ENCODE measurements around the gene RASA4. TPM values are rescaled to one million over a fixed set of nuclear protein-coding genes. Genes with fewer than 3 reads are reported as not detected.

RASA4 gene
- total RNA-seq (2022; extraction: Qiagen RNA extraction; ENCODE audit: low read depth): 2.2 to 2.9 TPM (median 2.6 TPM) in 5 replicates

DNA sequence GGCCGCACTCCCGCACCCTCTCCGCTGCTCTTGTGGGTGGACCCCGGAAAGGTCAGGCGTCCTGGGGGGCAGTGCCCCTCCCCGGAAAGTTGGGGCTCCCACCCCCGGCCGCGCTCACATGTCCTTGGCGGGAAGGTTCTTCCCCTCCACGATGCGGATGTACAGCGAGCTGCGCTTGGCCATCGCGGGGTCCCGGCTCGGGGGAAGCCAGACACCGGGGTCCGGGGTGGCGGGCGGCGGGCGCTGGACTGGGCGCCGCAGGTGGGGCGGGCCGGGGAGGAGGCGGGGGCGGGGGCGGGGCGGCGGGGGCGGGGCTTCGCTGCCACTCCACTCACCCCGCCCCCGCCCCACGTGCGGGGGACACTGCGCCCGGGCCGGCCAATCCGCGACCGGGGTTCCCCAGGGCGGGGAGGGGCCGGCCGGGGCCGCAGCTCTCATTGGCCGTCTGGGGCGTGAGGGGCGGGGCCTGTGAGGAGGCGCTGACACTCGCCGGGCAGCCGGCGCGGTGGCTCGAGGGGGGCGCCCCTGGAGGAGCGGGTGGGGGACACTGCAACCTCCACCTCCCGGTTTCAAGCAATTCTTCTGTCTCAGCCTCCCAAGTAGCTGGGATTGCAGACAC lies at the start of gene RASA4:
RASA4 (minus strand) TSS at position 250 of the 619 bp plus-strand sequence; CDS start at position 183, 67 bp downstream.

DNA sequence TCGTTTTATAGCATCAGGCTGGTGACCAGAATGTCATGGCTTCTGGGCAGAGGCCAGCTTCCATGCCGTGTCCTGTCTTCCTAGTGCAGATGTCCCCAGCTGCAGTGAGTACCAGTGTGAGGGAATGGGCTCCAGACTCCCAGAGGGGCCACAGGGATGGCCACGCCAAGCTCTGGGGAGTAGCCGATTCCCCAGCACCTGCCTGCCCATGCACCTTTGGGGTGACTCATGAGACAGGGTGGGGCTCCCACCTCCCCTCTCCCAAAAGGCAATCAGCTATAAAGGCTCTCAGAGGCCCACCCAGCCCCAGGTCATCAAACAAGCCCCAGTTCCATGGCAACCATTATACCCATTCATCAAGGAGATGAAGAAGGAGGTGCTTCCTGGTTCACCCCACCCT lies 33.4 kb upstream of the RASA4 start, which contains the start of gene SPDYE2B:
SPDYE2B (plus strand) TSS at position 396 of the 400 bp plus-strand sequence. CDS start 2,030 bp downstream, outside the sequence.

DNA sequence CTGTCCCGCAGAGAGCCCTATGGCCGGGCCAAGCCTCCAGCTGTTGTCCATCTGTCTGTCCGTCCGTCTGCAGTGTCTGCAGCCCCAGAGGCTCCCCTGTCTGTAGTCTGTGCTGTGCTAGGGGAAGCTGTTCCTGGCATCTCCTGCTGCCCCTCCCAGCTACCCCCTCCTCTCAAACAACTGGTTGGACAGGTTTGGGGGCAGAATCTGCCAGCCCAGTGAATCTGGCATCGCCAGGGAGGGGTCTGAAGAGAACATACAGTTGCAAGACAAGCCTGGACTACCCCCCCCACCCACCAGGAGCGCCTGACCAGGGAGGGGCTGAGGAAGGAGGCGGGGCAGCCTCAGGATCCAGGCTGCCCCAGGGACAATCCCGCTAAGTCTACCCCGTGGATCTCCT lies 26.1 kb upstream of the RASA4 start, which contains the start of gene UPK3BL1:
UPK3BL1 (minus strand) TSS at position 101 of the 400 bp plus-strand sequence; CDS start at position 51, 50 bp downstream.

DNA sequence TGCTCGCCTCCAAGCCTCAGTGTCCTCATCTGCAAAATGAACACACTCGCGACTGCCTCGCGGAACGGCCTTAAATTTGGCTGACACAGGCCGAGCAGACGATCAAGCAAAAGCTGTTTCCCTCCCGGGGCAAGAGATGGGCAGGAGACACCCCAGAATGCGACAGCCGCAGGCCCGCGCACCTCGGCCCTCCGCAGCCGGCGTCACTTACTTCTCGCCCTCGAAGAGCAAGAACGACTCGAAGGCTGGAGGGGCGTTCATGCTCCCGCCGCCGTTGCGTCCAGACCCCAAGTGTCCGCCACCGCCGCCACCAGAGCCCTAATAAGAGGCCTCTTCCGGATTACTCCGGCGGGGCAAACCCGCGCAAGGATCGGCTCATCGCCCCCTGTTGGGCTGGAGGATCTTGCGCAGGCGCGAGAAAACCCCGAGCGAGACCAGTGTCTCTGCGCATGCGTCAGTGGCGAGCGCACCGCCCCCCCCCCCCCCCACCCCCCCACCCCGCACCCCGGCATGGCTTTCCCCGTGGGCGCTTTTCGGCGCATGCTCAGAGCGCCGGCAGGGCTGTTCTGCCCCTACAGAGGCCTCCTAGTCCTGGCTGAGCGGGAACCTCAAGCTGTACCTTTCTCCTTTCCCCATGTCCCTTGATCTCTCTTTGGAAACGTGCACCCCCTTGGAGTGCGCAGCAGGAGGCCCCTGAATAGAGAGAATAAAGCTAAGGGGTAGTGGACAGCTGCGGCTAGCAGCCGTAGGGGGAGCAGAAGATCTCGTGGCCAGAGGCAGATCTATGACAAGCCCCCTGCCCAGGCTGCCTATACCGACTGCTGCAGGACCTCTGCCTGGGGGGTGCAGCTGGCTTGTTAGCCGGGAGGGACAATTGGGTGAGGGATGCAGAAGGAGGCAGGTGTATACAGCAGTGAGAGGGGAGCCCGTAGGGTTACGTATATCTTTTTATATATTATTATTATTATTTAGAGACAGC lies 44.0 kb downstream of the RASA4 start, which contains the start of gene POLR2J3:
POLR2J3 (minus strand) TSS at position 323 of the 979 bp plus-strand sequence; CDS start at position 261, 62 bp downstream.

DNA sequence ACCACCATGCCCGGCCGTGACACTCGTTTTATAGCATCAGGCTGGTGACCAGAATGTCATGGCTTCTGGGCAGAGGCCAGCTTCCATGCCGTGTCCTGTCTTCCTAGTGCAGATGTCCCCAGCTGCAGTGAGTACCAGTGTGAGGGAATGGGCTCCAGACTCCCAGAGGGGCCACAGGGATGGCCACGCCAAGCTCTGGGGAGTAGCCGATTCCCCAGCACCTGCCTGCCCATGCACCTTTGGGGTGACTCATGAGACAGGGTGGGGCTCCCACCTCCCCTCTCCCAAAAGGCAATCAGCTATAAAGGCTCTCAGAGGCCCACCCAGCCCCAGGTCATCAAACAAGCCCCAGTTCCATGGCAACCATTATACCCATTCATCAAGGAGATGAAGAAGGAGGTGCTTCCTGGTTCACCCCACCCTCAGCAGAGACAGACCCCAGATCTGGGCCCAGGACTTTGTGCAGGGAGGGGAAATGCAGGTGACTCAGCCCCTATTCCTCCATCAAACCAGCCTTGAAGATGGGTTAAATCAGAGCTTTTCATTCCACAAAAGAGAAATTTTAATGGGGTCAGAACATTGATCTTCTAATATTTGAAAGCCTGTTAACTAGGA lies 65.6 kb downstream of the RASA4 start, which contains the start of gene SPDYE2:
SPDYE2 (plus strand) TSS at position 419 of the 615 bp plus-strand sequence. CDS start 2,030 bp downstream, outside the sequence.

DNA sequence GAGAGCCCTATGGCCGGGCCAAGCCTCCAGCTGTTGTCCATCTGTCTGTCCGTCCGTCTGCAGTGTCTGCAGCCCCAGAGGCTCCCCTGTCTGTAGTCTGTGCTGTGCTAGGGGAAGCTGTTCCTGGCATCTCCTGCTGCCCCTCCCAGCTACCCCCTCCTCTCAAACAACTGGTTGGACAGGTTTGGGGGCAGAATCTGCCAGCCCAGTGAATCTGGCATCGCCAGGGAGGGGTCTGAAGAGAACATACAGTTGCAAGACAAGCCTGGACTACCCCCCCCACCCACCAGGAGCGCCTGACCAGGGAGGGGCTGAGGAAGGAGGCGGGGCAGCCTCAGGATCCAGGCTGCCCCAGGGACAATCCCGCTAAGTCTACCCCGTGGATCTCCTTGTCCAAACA lies 73.0 kb downstream of the RASA4 start, which contains the start of gene UPK3BL2:
UPK3BL2 (minus strand) TSS at position 101 of the 400 bp plus-strand sequence; CDS start at position 41, 60 bp downstream.

Other genes starting within 250 kb of the RASA4 start
- 22.2 to 25.8 TPM (median 24.3 TPM) in 5 replicates for gene PRKRIP1, start 220.4 kb downstream of the RASA4 start, total RNA-seq (2022; extraction: Qiagen RNA extraction; ENCODE audit: low read depth)
- 32.8 to 42.5 TPM (median 36.7 TPM) in 5 replicates for gene ORAI2, start 183.2 kb downstream of the RASA4 start, total RNA-seq (2022; extraction: Qiagen RNA extraction; ENCODE audit: low read depth)
- 11.1 to 12.7 TPM (median 12.3 TPM) in 5 replicates for gene ALKBH4, start 151.9 kb downstream of the RASA4 start, total RNA-seq (2022; extraction: Qiagen RNA extraction; ENCODE audit: low read depth)
- 21.3 to 35.3 TPM (median 30.8 TPM) in 5 replicates for gene LRWD1, start 151.8 kb downstream of the RASA4 start, total RNA-seq (2022; extraction: Qiagen RNA extraction; ENCODE audit: low read depth)
- gene POLR2J, start 137.8 kb downstream of the RASA4 start, total RNA-seq (2022; extraction: Qiagen RNA extraction; ENCODE audit: low read depth): 97.2 to 129 TPM (median 106 TPM) in 5 replicates
- 1.4 to 1.9 TPM (median 1.7 TPM) in 5 replicates for gene RASA4B, start 99.0 kb downstream of the RASA4 start, total RNA-seq (2022; extraction: Qiagen RNA extraction; ENCODE audit: low read depth)
- 1.1 to 3.8 TPM (median 3.1 TPM) in 5 replicates for gene UPK3BL2, start 73.1 kb downstream of the RASA4 start, total RNA-seq (2022; extraction: Qiagen RNA extraction; ENCODE audit: low read depth)
- gene SPDYE2, start 65.5 kb downstream of the RASA4 start, total RNA-seq (2022; extraction: Qiagen RNA extraction; ENCODE audit: low read depth): 0.05 TPM in 1 of 5 replicates, not detected in the others
- gene POLR2J3, start 44.2 kb downstream of the RASA4 start, total RNA-seq (2022; extraction: Qiagen RNA extraction; ENCODE audit: low read depth): 17.0 to 40.9 TPM (median 31.8 TPM) in 5 replicates
- gene UPK3BL1, start 26.0 kb upstream of the RASA4 start, total RNA-seq (2022; extraction: Qiagen RNA extraction; ENCODE audit: low read depth): 10.2 to 17.4 TPM (median 14.0 TPM) in 5 replicates
- 0.05 TPM in 1 of 5 replicates, not detected in the others for gene SPDYE2B, start 33.6 kb upstream of the RASA4 start, total RNA-seq (2022; extraction: Qiagen RNA extraction; ENCODE audit: low read depth)
- gene POLR2J2, start 54.9 kb upstream of the RASA4 start, total RNA-seq (2022; extraction: Qiagen RNA extraction; ENCODE audit: low read depth): 0.25 to 0.69 TPM (median 0.43 TPM) in 5 replicates
- gene FAM185A, start 132.2 kb upstream of the RASA4 start, total RNA-seq (2022; extraction: Qiagen RNA extraction; ENCODE audit: low read depth): 4.9 to 8.3 TPM (median 7.2 TPM) in 5 replicates